Measurements from ENCODE around the gene FKBP2. TPM values are rescaled to one million over a fixed set of nuclear protein-coding genes. Genes with fewer than 3 reads are reported as not detected.
A peak's percentile ranks its signal among the peaks of the same experiment; 100 is the strongest.

The FKBP2 gene
- 40.3 to 57.7 TPM (median 51.9 TPM) in 3 replicates for polyA plus RNA-seq
- 13.5 TPM for polyA plus RNA-seq (2011; ENCODE audit: low read depth)
- polyA plus RNA-seq (2011; cell fraction: cytosol; rRNA removed): 25.4 and 60.1 TPM in 2 replicates
- 36.5 and 39.2 TPM in 2 replicates for polyA plus RNA-seq (2011; cell fraction: nucleus; rRNA removed)
- 59.4 and 124 TPM in 2 replicates for polyA plus RNA-seq (2012; ENCODE audit: low replicate concordance)
- 19.1 to 44.3 TPM (median 19.4 TPM) in 3 replicates for polyA minus RNA-seq
- polyA minus RNA-seq (2011; cell fraction: cytosol; rRNA and poly(A)+ RNA removed): 48.7 TPM
- polyA minus RNA-seq (2011; cell fraction: nucleus; rRNA and poly(A)+ RNA removed): 10.8 and 13.9 TPM in 2 replicates

GRCh38 chr11:64240435-64241240 is at the start of gene FKBP2:
Gene FKBP2, plus strand, starts transcription at chr11:64241095. Its CDS starts 1,293 bp downstream, at chr11:64242388.
- Histone ChIP-seq H3K4me1 (ENCODE audit: control insufficient read depth, extremely low read depth, insufficient read depth, low read length) (peaks cover 49% of the 10 kb centered on the region), H3K79me2 (ENCODE audit: control insufficient read depth, insufficient read depth, low read length) (peaks cover 20% of the 10 kb centered on the region), H3K4me3 (ENCODE audit: control insufficient read depth in 2 of 3, extremely low read depth in 1 of 3, insufficient read depth in 2 of 3, low read depth in 1 of 3, low read length in 3 of 3) (peak within 1 kb of the TSS; percentile 74 to 87 (median 82)), H4K20me1 (ENCODE audit: control insufficient read depth, extremely low read depth, insufficient read depth, low read length) (no peaks in the 10 kb centered on the region), H3K36me3 (ENCODE audit: control insufficient read depth in 2 of 2, extremely low read depth in 1 of 2, insufficient read depth in 2 of 2, low read length in 2 of 2) (peaks cover 14 to 32% of the 10 kb centered on the region in 2 experiments), H2AFZ (ENCODE audit: control insufficient read depth, low read length) (peak within 1 kb of the TSS; percentile 65), H3K9me3 (ENCODE audit: control insufficient read depth, low read depth, low read length) (no peaks in the 10 kb centered on the region), H3K9ac (ENCODE audit: control insufficient read depth, extremely low read depth, insufficient read depth, low read length) (peak within 1 kb of the TSS; percentile 89), H3K4me2 (ENCODE audit: control insufficient read depth, extremely low read depth, insufficient read depth, low read depth, low read length) (peak within 1 kb of the TSS; percentile 76), H3K9me1 (ENCODE audit: control insufficient read depth, extremely low read depth, insufficient read depth, low read length) (no peaks in the 10 kb centered on the region), H3K27me3 (ENCODE audit: control insufficient read depth, extremely low read depth, insufficient read depth, low read length) (no peaks in the 10 kb centered on the region), H3K27ac (ENCODE audit: control insufficient read depth, insufficient read depth, low read length) (peak within 1 kb of the TSS; percentile 98)
- dilution Hi-C loops (cut with MboI; ENCODE audit: extremely low pct_ligation_motif_present, low sequenced_read_pairs): no loop called here
- FAIRE-seq (peak; percentile 86), DNase-seq (ENCODE audit: low read depth, low spot score) (peak; percentile 99)
- TF ChIP-seq CTCF (optimal IDR thresholded peaks at IDR 0.05 in 1 of 3, IDR thresholded peaks at IDR 0.05 in 1 of 3, conservative IDR thresholded peaks at IDR 0.05 in 1 of 3; ENCODE audit: extremely low read depth in 1 of 3, insufficient read depth in 2 of 3, low read length in 3 of 3) (no peak), EZH2 (IDR thresholded peaks at IDR 0.05; ENCODE audit: low read length) (no peak)

- dilution Hi-C loops (cut with MboI; ENCODE audit: extremely low pct_ligation_motif_present, low sequenced_read_pairs): no loop called here
Measured at GRCh38 chr11:64192434-64192833, 48.5 kb upstream of the FKBP2 start.

More at GRCh38 chr11:64192434-64192833, 48.5 kb upstream of the FKBP2 start:
- Histone ChIP-seq H2AFZ (ENCODE audit: control insufficient read depth, low read length) (no peak overlapping the region), H3K9me1 (ENCODE audit: control insufficient read depth, extremely low read depth, insufficient read depth, low read length) (no peaks in the 10 kb centered on the region), H3K9ac (ENCODE audit: control insufficient read depth, extremely low read depth, insufficient read depth, low read length) (no peak overlapping the region), H3K36me3 (ENCODE audit: control insufficient read depth in 2 of 2, extremely low read depth in 1 of 2, insufficient read depth in 2 of 2, low read length in 2 of 2) (peaks cover 35 to 55% of the 10 kb centered on the region in 2 experiments), H3K4me2 (ENCODE audit: control insufficient read depth, extremely low read depth, insufficient read depth, low read depth, low read length) (no peak overlapping the region), H4K20me1 (ENCODE audit: control insufficient read depth, extremely low read depth, insufficient read depth, low read length) (peaks cover 11% of the 10 kb centered on the region), H3K27ac (ENCODE audit: control insufficient read depth, insufficient read depth, low read length) (no peak overlapping the region), H3K79me2 (ENCODE audit: control insufficient read depth, insufficient read depth, low read length) (peaks cover 44% of the 10 kb centered on the region), H3K27me3 (ENCODE audit: control insufficient read depth, extremely low read depth, insufficient read depth, low read length) (no peaks in the 10 kb centered on the region), H3K4me1 (ENCODE audit: control insufficient read depth, extremely low read depth, insufficient read depth, low read length) (no peaks in the 10 kb centered on the region), H3K9me3 (ENCODE audit: control insufficient read depth, low read depth, low read length) (no peaks in the 10 kb centered on the region), H3K4me3 (ENCODE audit: control insufficient read depth in 2 of 3, extremely low read depth in 1 of 3, insufficient read depth in 2 of 3, low read depth in 1 of 3, low read length in 3 of 3) (no peak overlapping the region)
- no peak for FAIRE-seq
- no peak for DNase-seq (ENCODE audit: low read depth, low spot score)
- TF ChIP-seq CTCF (optimal IDR thresholded peaks at IDR 0.05 in 1 of 3, IDR thresholded peaks at IDR 0.05 in 1 of 3, conservative IDR thresholded peaks at IDR 0.05 in 1 of 3; ENCODE audit: extremely low read depth in 1 of 3, insufficient read depth in 2 of 3, low read length in 3 of 3): no peak
- no peak for TF ChIP-seq EZH2 (IDR thresholded peaks at IDR 0.05; ENCODE audit: low read length)

Data from keratinocyte (primary cell).